Mucosa of stomach (tissue), 1 donor: Measurements from ENCODE around the gene NSG1.

Source experiments
- H3K27me3 ChIP-seq: one replicate; pipeline ENCODE4 v1.7.0; 2013; ENCODE audit warnings: mild to moderate bottlenecking, low read length; ENCODE audit not compliant: control insufficient read depth, insufficient read depth
- H3K36me3 ChIP-seq: one replicate; pipeline ENCODE4 v1.7.0; 2013; ENCODE audit warnings: low read length; ENCODE audit not compliant: control insufficient read depth, insufficient read depth
- H3K4me1 ChIP-seq: one replicate; pipeline ENCODE4 v1.7.0; 2013; ENCODE audit warnings: mild to moderate bottlenecking, low read length; ENCODE audit not compliant: control insufficient read depth, insufficient read depth
- H3K4me3 ChIP-seq: one replicate; pipeline ENCODE4 v1.7.0; 2013; ENCODE audit warnings: low read length
- H3K9ac ChIP-seq: one replicate; pipeline ENCODE4 v1.7.0; 2013; ENCODE audit warnings: mild to moderate bottlenecking, low read length, moderate library complexity
- H3K9me3 ChIP-seq: one replicate; pipeline ENCODE4 v1.7.0; 2013; ENCODE audit warnings: mild to moderate bottlenecking, low read length, moderate library complexity; ENCODE audit not compliant: control insufficient read depth
- donor health status: Pancreatic carcinoma.

NSG1 gene

GRCh38 chr4:4406455-4407298, 19.8 kb downstream of the NSG1 start:
- Histone ChIP-seq H3K4me3 (no peak overlapping the region), H3K4me1 (no peaks in the 10 kb centered on the region), H3K9me3 (no peaks in the 10 kb centered on the region), H3K27me3 (peaks cover 3% of the 10 kb centered on the region), H3K36me3 (no peaks in the 10 kb centered on the region), H3K9ac (no peak overlapping the region)

- peaks cover 3% of the 10 kb centered on the region for H3K27me3 ChIP-seq
- H3K9ac ChIP-seq = no peak overlapping the region
- H3K36me3 ChIP-seq = no peaks in the 10 kb centered on the region
- no peak overlapping the region for H3K4me3 ChIP-seq
- H3K4me1 ChIP-seq = no peaks in the 10 kb centered on the region
- H3K9me3 ChIP-seq = no peaks in the 10 kb centered on the region
Measured at GRCh38 chr4:4407299-4408131, 20.6 kb downstream of the NSG1 start.

- H3K9me3 ChIP-seq = no peaks in the 10 kb centered on the region
- H3K4me1 ChIP-seq = no peaks in the 10 kb centered on the region
- no peak overlapping the region for H3K9ac ChIP-seq
- H3K4me3 ChIP-seq = no peak overlapping the region
- H3K36me3 ChIP-seq = no peaks in the 10 kb centered on the region
- H3K27me3 ChIP-seq = peaks cover 3% of the 10 kb centered on the region
Measured at GRCh38 chr4:4408132-4408523, 21.2 kb downstream of the NSG1 start.

- H3K9ac ChIP-seq = no peak overlapping the region
Measured at GRCh38 chr4:4408576-4409335, 21.9 kb downstream of the NSG1 start.

GRCh38 chr4:4409416-4410115, 22.7 kb downstream of the NSG1 start:
- H3K9ac ChIP-seq = no peak overlapping the region
- H3K9me3 ChIP-seq = no peaks in the 10 kb centered on the region
- H3K4me1 ChIP-seq = no peaks in the 10 kb centered on the region
- no peak overlapping the region for H3K4me3 ChIP-seq
- peaks cover 3% of the 10 kb centered on the region for H3K27me3 ChIP-seq
- no peaks in the 10 kb centered on the region for H3K36me3 ChIP-seq

More at GRCh38 chr4:4408576-4409335, 21.9 kb downstream of the NSG1 start:
- H3K9me3 ChIP-seq = no peaks in the 10 kb centered on the region
- peaks cover 3% of the 10 kb centered on the region for H3K27me3 ChIP-seq
- no peaks in the 10 kb centered on the region for H3K36me3 ChIP-seq
- H3K4me1 ChIP-seq = no peaks in the 10 kb centered on the region
- H3K4me3 ChIP-seq = no peak overlapping the region

- Histone ChIP-seq H3K27me3 (peaks cover 3% of the 10 kb centered on the region), H3K36me3 (no peaks in the 10 kb centered on the region), H3K9me3 (no peaks in the 10 kb centered on the region), H3K9ac (no peak overlapping the region), H3K4me1 (no peaks in the 10 kb centered on the region), H3K4me3 (no peak overlapping the region)
Measured at GRCh38 chr4:4410271-4410670, 23.4 kb downstream of the NSG1 start.

- Histone ChIP-seq H3K36me3 (no peaks in the 10 kb centered on the region), H3K27me3 (no peaks in the 10 kb centered on the region), H3K4me3 (no peak overlapping the region), H3K4me1 (no peaks in the 10 kb centered on the region), H3K9me3 (no peaks in the 10 kb centered on the region), H3K9ac (no peak overlapping the region)
Measured at GRCh38 chr4:4411906-4412305, 25.0 kb downstream of the NSG1 start.

- H3K9ac ChIP-seq = no peak overlapping the region
- H3K9me3 ChIP-seq = no peaks in the 10 kb centered on the region
- H3K36me3 ChIP-seq = no peaks in the 10 kb centered on the region
- no peaks in the 10 kb centered on the region for H3K4me1 ChIP-seq
- H3K4me3 ChIP-seq = no peak overlapping the region
- H3K27me3 ChIP-seq = no peaks in the 10 kb centered on the region
Measured at GRCh38 chr4:4412641-4413372, 25.9 kb downstream of the NSG1 start.

- H3K27me3 ChIP-seq = no peaks in the 10 kb centered on the region
- no peaks in the 10 kb centered on the region for H3K36me3 ChIP-seq
- H3K9me3 ChIP-seq = no peaks in the 10 kb centered on the region
- H3K4me3 ChIP-seq = no peak overlapping the region
- H3K9ac ChIP-seq = no peak overlapping the region
- no peaks in the 10 kb centered on the region for H3K4me1 ChIP-seq
Measured at GRCh38 chr4:4413373-4413725, 26.4 kb downstream of the NSG1 start.

GRCh38 chr4:4413806-4414205, 26.9 kb downstream of the NSG1 start:
- H3K9ac ChIP-seq = no peak overlapping the region
- no peaks in the 10 kb centered on the region for H3K27me3 ChIP-seq
- H3K36me3 ChIP-seq = no peaks in the 10 kb centered on the region
- no peak overlapping the region for H3K4me3 ChIP-seq
- no peaks in the 10 kb centered on the region for H3K9me3 ChIP-seq
- no peaks in the 10 kb centered on the region for H3K4me1 ChIP-seq
